H9 (cell line): Measurements from ENCODE around the gene ACTN4. TPM values are rescaled to one million over a fixed set of nuclear protein-coding genes. Genes with fewer than 3 reads are reported as not detected.

Experiments used
- DNase-seq: peaks from one replicate; pipeline ENCODE4 v3.0.0-alpha.2; 2017
- H2AFZ ChIP-seq: one replicate; pipeline ENCODE4 v1.6.1; 2013; ENCODE audit warnings: mild to moderate bottlenecking, low read length, control low read depth, moderate library complexity
- H2AK5ac ChIP-seq: 2 replicates; pipeline ENCODE4 v1.6.1; 2013; ENCODE audit warnings: low read length, control low read depth, mixed read lengths; ENCODE audit not compliant: insufficient read length
- H2BK120ac ChIP-seq: one replicate; pipeline ENCODE4 v1.6.1; 2013; ENCODE audit warnings: low read depth, mild to moderate bottlenecking, low read length, control low read depth, inconsistent platforms; ENCODE audit not compliant: poor library complexity, severe bottlenecking
- H2BK12ac ChIP-seq: 2 replicates; pipeline ENCODE4 v1.6.1; 2013; ENCODE audit warnings: low read length, control low read depth, mixed read lengths, low read depth; ENCODE audit not compliant: insufficient read length
- H2BK15ac ChIP-seq: 2 replicates; pipeline ENCODE4 v1.6.1; 2013; ENCODE audit warnings: low read depth, low read length, control low read depth
- H2BK20ac ChIP-seq: one replicate; pipeline ENCODE4 v1.6.1; 2013; ENCODE audit warnings: low read depth, mild to moderate bottlenecking, low read length, control low read depth, inconsistent platforms; ENCODE audit not compliant: poor library complexity, severe bottlenecking
- H2BK5ac ChIP-seq: 2 replicates; pipeline ENCODE4 v1.6.1; 2013; ENCODE audit warnings: low read length, control low read depth, mixed read lengths; ENCODE audit not compliant: insufficient read length
- H3K14ac ChIP-seq: 2 replicates; pipeline ENCODE4 v1.6.1; 2013; ENCODE audit warnings: low read length, control low read depth; ENCODE audit not compliant: insufficient read depth
- H3K18ac ChIP-seq: 2 replicates; pipeline ENCODE4 v1.6.1; 2013; ENCODE audit warnings: low read depth, mild to moderate bottlenecking, mixed read lengths, low read length, control low read depth; ENCODE audit not compliant: insufficient read length
- H3K23ac ChIP-seq: 2 replicates; pipeline ENCODE4 v1.6.1; 2013; ENCODE audit warnings: low read length, control low read depth, mixed read lengths, low read depth; ENCODE audit not compliant: insufficient read length
- H3K23me2 ChIP-seq: 2 replicates; pipeline ENCODE4 v1.6.1; 2013; ENCODE audit warnings: low read depth, mild to moderate bottlenecking, mixed read lengths, low read length, control low read depth; ENCODE audit not compliant: insufficient read length, poor library complexity, severe bottlenecking
- H3K27ac ChIP-seq: 2 replicates; pipeline ENCODE4 v1.5.1; 2013; ENCODE audit warnings: low read length, control low read depth, mixed read lengths, low read depth; ENCODE audit not compliant: insufficient read length
- H3K27me3 ChIP-seq: 2 replicates; pipeline ENCODE4 v1.6.1; 2013; ENCODE audit warnings: low read length, control low read depth, inconsistent platforms; ENCODE audit not compliant: insufficient read depth
- H3K4ac ChIP-seq: 2 replicates; pipeline ENCODE4 v1.6.1; 2013; ENCODE audit warnings: low read depth, mild to moderate bottlenecking, control low read depth, inconsistent platforms, low read length, moderate library complexity
- H3K4me1 ChIP-seq: 2 replicates; pipeline ENCODE4 v1.6.1; 2013; ENCODE audit warnings: low read length, control low read depth, inconsistent platforms; ENCODE audit not compliant: insufficient read depth
- H3K4me2 ChIP-seq: 2 replicates; pipeline ENCODE4 v1.6.1; 2013; ENCODE audit warnings: low read length, control low read depth, mixed read lengths; ENCODE audit not compliant: insufficient read length, insufficient read depth
- H3K56ac ChIP-seq: 2 replicates; pipeline ENCODE4 v1.6.1; 2013; ENCODE audit warnings: low read depth, mild to moderate bottlenecking, mixed read lengths, low read length, control low read depth; ENCODE audit not compliant: insufficient read length
- H3K79me1 ChIP-seq: 2 replicates; pipeline ENCODE4 v1.6.1; 2013; ENCODE audit warnings: low read depth, mild to moderate bottlenecking, moderate library complexity, low read length, control low read depth, inconsistent platforms; ENCODE audit not compliant: insufficient read depth, poor library complexity, severe bottlenecking
- H3K79me2 ChIP-seq: 2 replicates; pipeline ENCODE4 v1.6.1; 2013; ENCODE audit warnings: low read length, control low read depth, inconsistent platforms; ENCODE audit not compliant: insufficient read depth
- H3K9ac ChIP-seq: 2 replicates; pipeline ENCODE4 v1.6.1; 2013; ENCODE audit warnings: low read length, control low read depth, mixed read lengths; ENCODE audit not compliant: insufficient read length; ENCODE audit errors: extremely low read depth
- H3K9me3 ChIP-seq: one replicate; pipeline ENCODE4 v1.6.1; 2013; ENCODE audit warnings: low read depth, low read length, inconsistent platforms; ENCODE audit not compliant: control insufficient read depth
- H3T11ph ChIP-seq: one replicate; pipeline ENCODE4 v1.6.1; 2013; ENCODE audit warnings: mild to moderate bottlenecking, low read length, control low read depth, inconsistent platforms
- H4K20me1 ChIP-seq: one replicate; pipeline ENCODE4 v1.6.1; 2013; ENCODE audit not compliant: control insufficient read depth, insufficient read length, insufficient read depth
- H4K5ac ChIP-seq: 2 replicates; pipeline ENCODE4 v1.6.1; 2013; ENCODE audit warnings: low read depth, mild to moderate bottlenecking, mixed read lengths, low read length, control low read depth; ENCODE audit not compliant: insufficient read length
- H4K8ac ChIP-seq: replicated peaks from 2 replicates; pipeline ENCODE4 v1.6.1; 2013; ENCODE audit warnings: low read length, control low read depth, mixed read lengths, low read depth; ENCODE audit not compliant: insufficient read length
- H4K91ac ChIP-seq: 2 replicates; pipeline ENCODE4 v1.6.1; 2013; ENCODE audit warnings: low read depth, mild to moderate bottlenecking, moderate library complexity, mixed read lengths, low read length, control low read depth; ENCODE audit not compliant: insufficient read length
- H3K27ac Mint-ChIP-seq, 3 experiments: 2 replicates in 2 of 3; 3 replicates in 1 of 3; pipeline ENCODE4 v1.8.0; 2020 to 2021; ENCODE audit warnings: mixed read lengths in 3 of 3, mild to moderate bottlenecking in 1 of 3, moderate library complexity in 1 of 3
- H3K27me3 Mint-ChIP-seq: 2 replicates; pipeline ENCODE4 v1.8.0; 2021; ENCODE audit warnings: low read depth, mild to moderate bottlenecking, moderate library complexity, mixed read lengths
- H3K36me3 Mint-ChIP-seq, 3 experiments: 2 replicates in 2 of 3; 3 replicates in 1 of 3; pipeline ENCODE4 v1.8.0; 2020 to 2021; ENCODE audit warnings: low read depth in 3 of 3, mixed read lengths in 3 of 3; ENCODE audit not compliant: insufficient read depth in 1 of 3
- H3K4me1 Mint-ChIP-seq, 2 experiments: 2 replicates each; pipeline ENCODE4 v1.8.0; 2020; ENCODE audit warnings: mixed read lengths in 2 of 2
- H3K4me3 Mint-ChIP-seq, 2 experiments: 2 replicates in 1 of 2; 3 replicates in 1 of 2; pipeline ENCODE4 v1.8.0; 2020 to 2021; ENCODE audit warnings: mild to moderate bottlenecking in 2 of 2, mixed read lengths in 2 of 2, moderate library complexity in 1 of 2
- H3K9me3 Mint-ChIP-seq, 2 experiments: 2 replicates in 1 of 2; 3 replicates in 1 of 2; pipeline ENCODE4 v1.8.0; 2020; ENCODE audit warnings: mild to moderate bottlenecking in 2 of 2, mixed read lengths in 2 of 2, moderate library complexity in 1 of 2
- WGBS: extraction: QIAGEN DNeasy Blood & Tissue Kit; methylation state at CpG from one replicate; pipeline ENCODE4 v1.1.7; 2013; ENCODE audit warnings: missing lambda C conversion rate, low lambda C conversion rate, mixed read lengths; ENCODE audit not compliant: insufficient read length; ENCODE audit errors: extremely low coverage; 5-methylcytosine and 5-hydroxymethylcytosine counted together
- total RNA-seq: library from RNA; stranded (reverse); gene quantifications from 2 replicates; pipeline ENCODE4 v1.2.1, GENCODE V29; 2021
- TF ChIP-seq, protein P1 (sequence below): fragments of 200-600 bp; sonication (generic); conservative IDR thresholded peaks from 3 replicates; pipeline ENCODE4 v1.8.0; 2021; ENCODE audit warnings: antibody characterized with exemption, mild to moderate bottlenecking

The ACTN4 gene
- total RNA-seq, 1 experiment from 2014 or later, result 369 TPM

DNA sequence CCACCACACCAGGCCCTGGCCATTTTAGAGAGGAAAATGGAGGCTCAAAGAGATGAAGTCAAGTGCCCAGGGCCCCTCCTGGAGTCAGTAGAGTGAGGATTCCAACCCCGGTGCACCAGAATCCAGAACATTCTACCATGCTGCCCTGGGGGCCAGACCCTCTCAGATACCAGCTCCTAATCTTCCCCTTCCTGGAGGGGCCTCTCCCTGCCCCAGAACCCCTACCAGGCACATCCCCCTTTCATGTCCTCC is 85.7 kb downstream of the ACTN4 start:
- Histone ChIP-seq H3K23me2 (peaks cover 8% of the 10 kb centered on the region), H3T11ph (no peak overlapping the region), H2BK15ac (no peak overlapping the region), H4K8ac (no peak overlapping the region), H4K5ac (no peak overlapping the region), H2AFZ (no peak overlapping the region), H3K27me3 (no peaks in the 10 kb centered on the region; the same call in 1 of the 2 replicates), H4K20me1 (no peaks in the 10 kb centered on the region), H3K79me2 (no peaks in the 10 kb centered on the region), H3K56ac (no peak overlapping the region), H2BK5ac (no peak overlapping the region), H3K4me2 (no peak overlapping the region), H3K18ac (no peak overlapping the region), H3K4me1 (no peaks in the 10 kb centered on the region; the same call in 1 of the 2 replicates), H3K14ac (no peak overlapping the region), H3K9me3 (no peaks in the 10 kb centered on the region), H3K23ac (no peak overlapping the region), H2BK20ac (no peak overlapping the region), H3K4ac (no peak overlapping the region), H3K79me1 (no peaks in the 10 kb centered on the region), H3K9ac (no peak overlapping the region), H2AK5ac (no peak overlapping the region), H2BK12ac (no peak overlapping the region), H3K27ac (no peak overlapping the region), H4K91ac (no peak overlapping the region), H2BK120ac (no peak overlapping the region)
- Mint-ChIP-seq H3K4me3 (no peak overlapping the region), H3K27me3 (peaks cover 12% of the 10 kb centered on the region), H3K4me1 (peaks cover 6 to 15% of the 10 kb centered on the region in 2 experiments), H3K36me3 (peaks cover 13 to 36% (median 36%) of the 10 kb centered on the region in 3 experiments), H3K9me3 (no peaks in the 10 kb centered on the region; a peak in 1 of 5 replicates), H3K27ac (no peak overlapping the region)
- TF ChIP-seq, protein P1, sequence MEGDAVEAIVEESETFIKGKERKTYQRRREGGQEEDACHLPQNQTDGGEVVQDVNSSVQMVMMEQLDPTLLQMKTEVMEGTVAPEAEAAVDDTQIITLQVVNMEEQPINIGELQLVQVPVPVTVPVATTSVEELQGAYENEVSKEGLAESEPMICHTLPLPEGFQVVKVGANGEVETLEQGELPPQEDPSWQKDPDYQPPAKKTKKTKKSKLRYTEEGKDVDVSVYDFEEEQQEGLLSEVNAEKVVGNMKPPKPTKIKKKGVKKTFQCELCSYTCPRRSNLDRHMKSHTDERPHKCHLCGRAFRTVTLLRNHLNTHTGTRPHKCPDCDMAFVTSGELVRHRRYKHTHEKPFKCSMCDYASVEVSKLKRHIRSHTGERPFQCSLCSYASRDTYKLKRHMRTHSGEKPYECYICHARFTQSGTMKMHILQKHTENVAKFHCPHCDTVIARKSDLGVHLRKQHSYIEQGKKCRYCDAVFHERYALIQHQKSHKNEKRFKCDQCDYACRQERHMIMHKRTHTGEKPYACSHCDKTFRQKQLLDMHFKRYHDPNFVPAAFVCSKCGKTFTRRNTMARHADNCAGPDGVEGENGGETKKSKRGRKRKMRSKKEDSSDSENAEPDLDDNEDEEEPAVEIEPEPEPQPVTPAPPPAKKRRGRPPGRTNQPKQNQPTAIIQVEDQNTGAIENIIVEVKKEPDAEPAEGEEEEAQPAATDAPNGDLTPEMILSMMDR, result no peak
- no CpG with 5 or more reads among the region's 1 CpG for WGBS
- no peak for DNase-seq
